GM23338 (cell line): ENCODE measurements around the gene SLC9A3. TPM values are rescaled to one million over a fixed set of nuclear protein-coding genes. Genes with fewer than 3 reads are reported as not detected.

Source experiments
- ATAC-seq: fragments of 200-7000 bp; cut with Tn5 transposase; 3 replicates; pipeline ENCODE4 v1.9.1; 2020
- DNase-seq: peaks from one replicate; pipeline ENCODE4 v3.0.0-alpha.2; 2015; ENCODE audit warnings: low spot score
- H2AFZ ChIP-seq: fragments of 200-600 bp; sonication (generic); 2 replicates; pipeline ENCODE4 v1.8.0; 2016; ENCODE audit warnings: antibody characterized with exemption, mild to moderate bottlenecking, moderate library complexity
- H3F3A ChIP-seq: fragments of 200-600 bp; sonication (generic); replicated peaks from 2 replicates; pipeline ENCODE4 v1.8.0; 2017; ENCODE audit warnings: antibody characterized with exemption, mixed run types, low read depth
- H3K27ac ChIP-seq: fragments of 200-600 bp; sonication (generic); 2 replicates; pipeline ENCODE4 v1.6.1; 2016; ENCODE audit warnings: low read depth
- H3K27me3 ChIP-seq: fragments of 200-600 bp; sonication (generic); 2 replicates; pipeline ENCODE4 v1.8.0; 2016; ENCODE audit warnings: mild to moderate bottlenecking, mixed run types, moderate library complexity; ENCODE audit not compliant: insufficient read depth
- H3K36me3 ChIP-seq: fragments of 200-600 bp; sonication (generic); 2 replicates; pipeline ENCODE4 v1.8.0; 2016; ENCODE audit warnings: mild to moderate bottlenecking; ENCODE audit not compliant: insufficient read depth
- H3K4me1 ChIP-seq: fragments of 200-600 bp; sonication (generic); 2 replicates; pipeline ENCODE4 v1.8.0; 2016; ENCODE audit warnings: mild to moderate bottlenecking, moderate library complexity; ENCODE audit not compliant: insufficient read depth
- H3K4me2 ChIP-seq: fragments of 200-600 bp; sonication (generic); 2 replicates; pipeline ENCODE4 v1.7.1; 2017; ENCODE audit warnings: mixed run types
- H3K4me3 ChIP-seq: fragments of 200-600 bp; sonication (generic); 2 replicates; pipeline ENCODE4 v1.6.1; 2016; ENCODE audit warnings: mixed run types
- H3K79me2 ChIP-seq: fragments of 200-600 bp; sonication (generic); replicated peaks from 2 replicates; pipeline ENCODE4 v1.8.0; 2017; ENCODE audit warnings: mild to moderate bottlenecking; ENCODE audit not compliant: insufficient read depth
- H3K9me2 ChIP-seq: fragments of 200-600 bp; sonication (generic); 2 replicates; pipeline ENCODE4 v1.8.0; 2017; ENCODE audit not compliant: insufficient read depth
- H4K20me1 ChIP-seq: fragments of 200-600 bp; sonication (generic); replicated peaks from 2 replicates; pipeline ENCODE4 v1.8.0; 2017; ENCODE audit warnings: mild to moderate bottlenecking; ENCODE audit not compliant: insufficient read depth
- H3K27ac Mint-ChIP-seq: 2 replicates; pipeline ENCODE4 v1.8.0; 2020; ENCODE audit warnings: inconsistent platforms, mild to moderate bottlenecking, moderate library complexity, mixed read lengths
- H3K27me3 Mint-ChIP-seq: 3 replicates; pipeline ENCODE4 v1.8.0; 2022; ENCODE audit warnings: low read depth, mild to moderate bottlenecking, moderate library complexity, mixed read lengths, inconsistent platforms; ENCODE audit not compliant: insufficient read depth, poor library complexity
- H3K36me3 Mint-ChIP-seq: 3 replicates; pipeline ENCODE4 v1.8.0; 2021; ENCODE audit warnings: low read depth, mild to moderate bottlenecking, inconsistent platforms, moderate library complexity, mixed read lengths
- H3K4me1 Mint-ChIP-seq: 3 replicates; pipeline ENCODE4 v1.8.0; 2020; ENCODE audit warnings: mild to moderate bottlenecking, inconsistent platforms, mixed read lengths
- H3K4me3 Mint-ChIP-seq: 3 replicates; pipeline ENCODE4 v1.8.0; 2021; ENCODE audit warnings: moderate library complexity, mild to moderate bottlenecking, inconsistent platforms, mixed read lengths
- H3K9me3 Mint-ChIP-seq: 3 replicates; pipeline ENCODE4 v1.8.0; 2020; ENCODE audit warnings: moderate library complexity, mild to moderate bottlenecking, inconsistent platforms, mixed read lengths
- CREB1 ChIP-seq: fragments of 250-450 bp; sonication (Bioruptor Pico); IDR thresholded peaks from 2 replicates; pipeline ENCODE4 v1.5.0; 2020; ENCODE audit warnings: low read depth, mild to moderate bottlenecking, moderate library complexity
- CTCF ChIP-seq, 2 experiments: fragments of 200-600 bp in 1 of 2; sonication (generic) in 1 of 2; conservative IDR thresholded peaks; 2 replicates each; pipeline versions ENCODE4 v1.5.1 to v1.6.1; 2016 to 2017; ENCODE audit warnings: antibody characterized with exemption in 2 of 2, low read depth in 2 of 2, mild to moderate bottlenecking in 2 of 2, moderate library complexity in 1 of 2
- EZH2 ChIP-seq: fragments of 200-600 bp; sonication (generic); IDR thresholded peaks from one replicate; pipeline ENCODE4 v1.8.0; 2017; ENCODE audit warnings: antibody characterized with exemption, mild to moderate bottlenecking, low read depth; ENCODE audit not compliant: unreplicated experiment
- EZH2phosphoT487 ChIP-seq: fragments of 200-600 bp; sonication (generic); IDR thresholded peaks from one replicate; pipeline ENCODE4 v1.8.1; 2018; ENCODE audit warnings: antibody characterized with exemption; ENCODE audit not compliant: unreplicated experiment
- JUNB ChIP-seq: IDR thresholded peaks from one replicate; pipeline ENCODE4 v1.6.1; 2016; ENCODE audit warnings: antibody characterized with exemption; ENCODE audit not compliant: unreplicated experiment
- NANOG ChIP-seq: IDR thresholded peaks from 2 replicates; pipeline ENCODE4 v1.6.1; 2016; ENCODE audit warnings: antibody characterized with exemption, borderline replicate concordance
- POLR2AphosphoS5 ChIP-seq: IDR thresholded peaks from 2 replicates; pipeline ENCODE4 v1.6.1; 2016; ENCODE audit warnings: antibody characterized with exemption, low read depth
- REST ChIP-seq: IDR thresholded peaks from one replicate; pipeline ENCODE4 v1.6.1; 2018; ENCODE audit warnings: antibody characterized with exemption; ENCODE audit not compliant: unreplicated experiment
- STAT1 ChIP-seq: IDR thresholded peaks from one replicate; pipeline ENCODE4 v1.6.1; 2016; ENCODE audit warnings: antibody characterized with exemption; ENCODE audit not compliant: unreplicated experiment
- ZNF114 ChIP-seq: fragments of 250-450 bp; sonication (Bioruptor Pico); IDR thresholded peaks from 2 replicates; pipeline ENCODE4 v1.5.0; 2020; ENCODE audit warnings: mild to moderate bottlenecking, moderate library complexity
- ZNF331 ChIP-seq: fragments of 250-450 bp; sonication (Bioruptor Pico); IDR thresholded peaks from 2 replicates; pipeline ENCODE4 v1.5.0; 2020; ENCODE audit warnings: low read depth, mild to moderate bottlenecking, moderate library complexity
- ZNF462 ChIP-seq: fragments of 250-450 bp; sonication (Bioruptor Pico); IDR thresholded peaks from 2 replicates; pipeline ENCODE4 v1.5.0; 2020; ENCODE audit warnings: mild to moderate bottlenecking, moderate library complexity
- polyA plus RNA-seq: library from polyadenylated mRNA; unstranded; fragments of >200 nt; fragmentation: Nextera tagmentation; extraction: Ambion mirVana; gene quantifications from 2 replicates; pipeline ENCODE4 v1.2.1, GENCODE V29; 2016
- total RNA-seq: library from RNA; depleted of rRNA; stranded (reverse); fragments of >200 nt; shearing (Covaris generic); gene quantifications from 2 replicates; pipeline ENCODE4 v1.2.3, GENCODE V29; 2014
- TF ChIP-seq, protein P1 (sequence below): IDR thresholded peaks from 2 replicates; pipeline ENCODE4 v1.6.1; 2016; ENCODE audit warnings: antibody characterized with exemption

SLC9A3 gene
- total and polyA plus RNA-seq, 2 experiments from 2014 or later, result 0.39 to 3.1 TPM

DNA sequence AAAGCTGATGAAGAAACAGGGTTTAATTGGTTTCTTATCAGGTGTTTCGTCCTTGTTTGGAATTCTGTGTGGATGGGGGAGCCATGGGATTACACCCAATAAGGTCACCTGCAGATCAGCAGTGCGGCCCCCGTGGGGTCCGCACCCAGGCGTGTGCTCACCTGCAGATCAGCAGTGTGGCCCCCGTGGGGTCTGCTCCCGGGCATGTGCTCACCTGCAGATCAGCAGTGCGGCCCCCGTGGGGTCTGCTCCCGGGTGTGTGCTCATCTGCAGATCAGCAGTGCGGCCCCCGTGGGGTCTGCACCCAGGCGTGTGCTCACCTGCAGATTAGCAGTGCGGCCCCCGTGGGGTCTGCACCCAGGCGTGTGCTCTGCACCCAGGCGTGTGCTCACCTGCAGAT, 46.2 kb upstream of the SLC9A3 start:
- no peak overlapping the region for H2AFZ ChIP-seq
- H3K4me1 Mint-ChIP-seq, result no peaks in the 10 kb centered on the region; the same call in 1 of the 3 replicates
- no peak overlapping the region for H3K4me3 ChIP-seq
- H4K20me1 ChIP-seq, result no peaks in the 10 kb centered on the region
- peaks cover 17% of the 10 kb centered on the region for H3K27me3 Mint-ChIP-seq
- H3K4me3 Mint-ChIP-seq, result no peak overlapping the region
- H3K4me2 ChIP-seq, result no peak overlapping the region
- no peak for TF ChIP-seq CTCF (conservative IDR thresholded peaks at IDR 0.05; ENCODE audit: low read depth in 2 of 2)
- TF ChIP-seq ZNF331 (CRISPR knock-in tag), result no peak
- no peak for TF ChIP-seq CREB1 (CRISPR knock-in tag)
- TF ChIP-seq EZH2, result no peak
- no peak for TF ChIP-seq POLR2AphosphoS5
- TF ChIP-seq EZH2phosphoT487, result no peak
- TF ChIP-seq STAT1, result no peak
- TF ChIP-seq, protein P1, sequence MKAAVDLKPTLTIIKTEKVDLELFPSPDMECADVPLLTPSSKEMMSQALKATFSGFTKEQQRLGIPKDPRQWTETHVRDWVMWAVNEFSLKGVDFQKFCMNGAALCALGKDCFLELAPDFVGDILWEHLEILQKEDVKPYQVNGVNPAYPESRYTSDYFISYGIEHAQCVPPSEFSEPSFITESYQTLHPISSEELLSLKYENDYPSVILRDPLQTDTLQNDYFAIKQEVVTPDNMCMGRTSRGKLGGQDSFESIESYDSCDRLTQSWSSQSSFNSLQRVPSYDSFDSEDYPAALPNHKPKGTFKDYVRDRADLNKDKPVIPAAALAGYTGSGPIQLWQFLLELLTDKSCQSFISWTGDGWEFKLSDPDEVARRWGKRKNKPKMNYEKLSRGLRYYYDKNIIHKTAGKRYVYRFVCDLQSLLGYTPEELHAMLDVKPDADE, result no peak
- TF ChIP-seq ZNF462 (CRISPR knock-in tag), result no peak
- no peak for TF ChIP-seq NANOG
- TF ChIP-seq REST, result no peak
- TF ChIP-seq ZNF114 (CRISPR knock-in tag), result no peak
- no peak for TF ChIP-seq JUNB
- no peak overlapping the region for H3K27ac ChIP-seq
- H3K36me3 Mint-ChIP-seq, result no peaks in the 10 kb centered on the region; the same call in 2 of the 3 replicates
- no peaks in the 10 kb centered on the region for H3K9me2 ChIP-seq
- no peaks in the 10 kb centered on the region for H3K36me3 ChIP-seq
- peaks cover 1% of the 10 kb centered on the region; the same call in 2 of the 3 replicates for H3K9me3 Mint-ChIP-seq
- H3K79me2 ChIP-seq, result no peaks in the 10 kb centered on the region
- H3K27ac Mint-ChIP-seq, result no peak overlapping the region
- no peak for DNase-seq
- H3K4me1 ChIP-seq, result no peaks in the 10 kb centered on the region; the same call in 1 of the 2 replicates
- H3F3A ChIP-seq, result no peaks in the 10 kb centered on the region
- ATAC-seq, result no peak
- peaks cover 13% of the 10 kb centered on the region for H3K27me3 ChIP-seq
